ENCODE measurements around the gene CD99. TPM values are rescaled to one million over a fixed set of nuclear protein-coding genes. Genes with fewer than 3 reads are reported as not detected.

Gene CD99
- total and polyA plus RNA-seq, 2 experiments from 2014 or later = 329 to 565 TPM

GRCh38 chrX:2643880-2644279 is 47.2 kb upstream of the CD99 start:
- no peaks in the 10 kb centered on the region for H3K36me3 ChIP-seq (replicated peaks; ENCODE audit: insufficient read depth, low read depth)
- no peaks in the 10 kb centered on the region for H3K9me2 ChIP-seq (replicated peaks; ENCODE audit: insufficient read depth)
- WGBS (ENCODE audit: low lambda C conversion rate, missing lambda C conversion rate) = 100% methylated on average over 1 of the region's 1 CpG
- H4K20me1 ChIP-seq (ENCODE audit: insufficient read depth, poor library complexity, severe bottlenecking) = no peaks in the 10 kb centered on the region
- no peak for DNase-seq (ENCODE audit: low spot score)
- H3K79me2 ChIP-seq = no peaks in the 10 kb centered on the region
- H3K27ac ChIP-seq = no peak overlapping the region
- no peaks in the 10 kb centered on the region for H3K4me1 ChIP-seq (ENCODE audit: insufficient read depth)
- no peaks in the 10 kb centered on the region for H3K27me3 ChIP-seq
- no peak overlapping the region for H2AFZ ChIP-seq
- H3K9me3 ChIP-seq (ENCODE audit: low read depth) = no peaks in the 10 kb centered on the region
- TF ChIP-seq CTCF (IDR thresholded peaks at IDR 0.05; ENCODE audit: poor library complexity) = no peak
- no peak overlapping the region for H3K4me3 ChIP-seq
- no peak overlapping the region for H3K4me2 ChIP-seq

GRCh38 chrX:2645563-2645962 is 45.5 kb upstream of the CD99 start:
- TF ChIP-seq EZH2 (IDR thresholded peaks at IDR 0.05; ENCODE audit: borderline replicate concordance) = no peak
- no peak for TF ChIP-seq EZH2phosphoT487 (IDR thresholded peaks at IDR 0.05; ENCODE audit: low read depth, severe bottlenecking, unreplicated experiment)
- no peak for TF ChIP-seq CTCF (IDR thresholded peaks at IDR 0.05; ENCODE audit: poor library complexity)
- DNase-seq (ENCODE audit: low spot score) = no peak
- H3K4me2 ChIP-seq = no peak overlapping the region
- no peaks in the 10 kb centered on the region for H3K27me3 ChIP-seq
- no peaks in the 10 kb centered on the region for H3K9me3 ChIP-seq (ENCODE audit: low read depth)
- no peak overlapping the region for H3K27ac ChIP-seq
- H4K20me1 ChIP-seq (ENCODE audit: insufficient read depth, poor library complexity, severe bottlenecking) = no peaks in the 10 kb centered on the region
- H3K4me3 ChIP-seq = no peak overlapping the region
- 79% methylated on average over 5 of the region's 5 CpGs for WGBS (ENCODE audit: low lambda C conversion rate, missing lambda C conversion rate)
- H2AFZ ChIP-seq = no peak overlapping the region
- H3K4me1 ChIP-seq (ENCODE audit: insufficient read depth) = no peaks in the 10 kb centered on the region
- no peaks in the 10 kb centered on the region for H3K9me2 ChIP-seq (replicated peaks; ENCODE audit: insufficient read depth)
- H3K79me2 ChIP-seq = no peaks in the 10 kb centered on the region
- no peaks in the 10 kb centered on the region for H3K36me3 ChIP-seq (replicated peaks; ENCODE audit: insufficient read depth, low read depth)

GRCh38 chrX:2647627-2648026 is 43.5 kb upstream of the CD99 start:
- Histone ChIP-seq H3K27me3 (no peaks in the 10 kb centered on the region), H3K79me2 (no peaks in the 10 kb centered on the region)
- WGBS (ENCODE audit: low lambda C conversion rate, missing lambda C conversion rate) = 93% methylated on average over 3 of the region's 3 CpGs

More at GRCh38 chrX:2647627-2648026, 43.5 kb upstream of the CD99 start:
- no peak overlapping the region for H3K4me2 ChIP-seq
- H3K4me3 ChIP-seq = no peak overlapping the region
- H4K20me1 ChIP-seq (ENCODE audit: insufficient read depth, poor library complexity, severe bottlenecking) = no peaks in the 10 kb centered on the region
- H3K9me2 ChIP-seq (replicated peaks; ENCODE audit: insufficient read depth) = no peaks in the 10 kb centered on the region
- H3K27ac ChIP-seq = no peak overlapping the region
- TF ChIP-seq EZH2 (IDR thresholded peaks at IDR 0.05; ENCODE audit: borderline replicate concordance) (no peak), CTCF (IDR thresholded peaks at IDR 0.05; ENCODE audit: poor library complexity) (no peak), EZH2phosphoT487 (IDR thresholded peaks at IDR 0.05; ENCODE audit: low read depth, severe bottlenecking, unreplicated experiment) (no peak)
- no peak for DNase-seq (ENCODE audit: low spot score)
- H3K36me3 ChIP-seq (replicated peaks; ENCODE audit: insufficient read depth, low read depth) = no peaks in the 10 kb centered on the region
- H3K4me1 ChIP-seq (ENCODE audit: insufficient read depth) = no peaks in the 10 kb centered on the region
- H2AFZ ChIP-seq = no peak overlapping the region
- H3K9me3 ChIP-seq (ENCODE audit: low read depth) = no peaks in the 10 kb centered on the region
